HepG2 (cell line): Measurements from ENCODE around the gene SEPTIN5. TPM values are rescaled to one million over a fixed set of nuclear protein-coding genes. Genes with fewer than 3 reads are reported as not detected.

Experiments
- ATAC-seq: fragments of 200-7000 bp; cut with Tn5 transposase; 3 replicates; pipeline ENCODE4 v1.9.1; 2020; ENCODE audit warnings: mild to moderate bottlenecking, moderate library complexity
- BruUV-seq: library from RNA; stranded (reverse); fragments of 400-500 nt; replicated peaks from 2 replicates; lab custom pipeline; 2021; lab: Mats Ljungman, UMichigan
- CTCF ChIA-PET: fragments of 300-600 bp; formaldehyde crosslinking; extraction: SDS; loops from one replicate; lab custom pipeline; 2021; ENCODE audit warnings: low total read pairs, inconsistent platforms, low intra/inter-chr PET ratio; lab: Yijun Ruan, JAX
- POLR2A ChIA-PET: fragments of 350-600 bp; sonication (Branson Sonifier 250); formaldehyde crosslinking; loops from one replicate; lab custom pipeline; 2020; ENCODE audit warnings: antibody characterized with exemption, inconsistent platforms; lab: Yijun Ruan, JAX
- DNase-seq: peaks from one replicate; pipeline ENCODE4 v3.0.0-alpha.2; 2015; ENCODE audit warnings: low spot score
- FAIRE-seq: peaks from 3 replicates; lab custom pipeline; 2011; peaks lifted over from hg19 to GRCh38; lab: Jason Lieb, UNC
- H2AFZ ChIP-seq: one replicate; pipeline ENCODE4 v1.6.1; 2011; ENCODE audit warnings: low read length, inconsistent platforms
- H3K27ac ChIP-seq: fragments of 300-600 bp; 3 replicates; pipeline ENCODE4 v1.8.0; 2011; ENCODE audit warnings: mixed run types, mild to moderate bottlenecking, mixed read lengths, low read length, inconsistent platforms; ENCODE audit not compliant: insufficient read depth; ENCODE audit errors: extremely low read length
- H3K27me3 ChIP-seq, 2 experiments: fragments of 200-600 bp in 1 of 2; 2 replicates in 1 of 2; 3 replicates in 1 of 2; pipeline versions ENCODE4 v1.6.0 to v1.8.0; 2011; ENCODE audit warnings: low read length in 2 of 2, mild to moderate bottlenecking in 2 of 2, moderate library complexity in 2 of 2, inconsistent platforms in 1 of 2; ENCODE audit not compliant: insufficient read depth in 2 of 2, control insufficient read depth in 1 of 2
- H3K36me3 ChIP-seq, 2 experiments: fragments of 200-600 bp in 1 of 2; replicated peaks in 1 of 2; 2 replicates in 1 of 2; 3 replicates in 1 of 2; pipeline versions ENCODE4 v1.5.1 to v1.8.0; 2011; ENCODE audit warnings: low read length in 2 of 2, inconsistent platforms in 1 of 2; ENCODE audit not compliant: insufficient read depth in 2 of 2, control insufficient read depth in 1 of 2
- H3K4me1 ChIP-seq: 2 replicates; pipeline ENCODE4 v1.5.1; 2012; ENCODE audit warnings: low read length, inconsistent platforms; ENCODE audit not compliant: insufficient read depth
- H3K4me2 ChIP-seq: 2 replicates; pipeline ENCODE4 v1.6.0; 2011; ENCODE audit warnings: low read depth, low read length, inconsistent platforms
- H3K4me3 ChIP-seq, 3 experiments: fragments of 200-600 bp in 1 of 3; sonication (generic), shearing (Covaris generic) in 1 of 3; replicated peaks in 1 of 3; 2 replicates each; pipeline ENCODE4 v1.5.1; 2011 to 2016; ENCODE audit warnings: low read length in 3 of 3, inconsistent platforms in 2 of 3, low read depth in 2 of 3, mild to moderate bottlenecking in 2 of 3, control low read depth in 1 of 3, mixed read lengths in 1 of 3; ENCODE audit not compliant: insufficient read depth in 1 of 3
- H3K79me2 ChIP-seq: one replicate; pipeline ENCODE4 v1.6.1; 2011; ENCODE audit warnings: low read length, inconsistent platforms; ENCODE audit not compliant: insufficient read depth
- H3K9ac ChIP-seq: 2 replicates; pipeline ENCODE4 v1.6.0; 2011; ENCODE audit warnings: mild to moderate bottlenecking, low read depth, low read length, inconsistent platforms; ENCODE audit not compliant: insufficient read depth
- H3K9me3 ChIP-seq: 2 replicates; pipeline ENCODE4 v1.5.1; 2012; ENCODE audit warnings: mild to moderate bottlenecking, low read length
- H4K20me1 ChIP-seq: 2 replicates; pipeline ENCODE4 v1.6.0; 2011; ENCODE audit warnings: inconsistent platforms, mild to moderate bottlenecking, low read length, moderate library complexity; ENCODE audit not compliant: insufficient read depth
- CAMTA2 ChIP-seq: sonication (generic); formaldehyde crosslinking; IDR thresholded peaks from 2 replicates; pipeline ENCODE4 v1.4.0; 2020; ENCODE audit warnings: mild to moderate bottlenecking, missing genetic modification reagents, borderline replicate concordance
- GFI1 ChIP-seq: sonication (generic); formaldehyde crosslinking; IDR thresholded peaks from 2 replicates; pipeline ENCODE4 v1.5.0; 2020; ENCODE audit warnings: missing genetic modification reagents, mild to moderate bottlenecking, borderline replicate concordance
- WGBS: methylation state at CpG from one replicate; pipeline ENCODE4 v1.1.6; 2017; ENCODE audit warnings: low lambda C conversion rate; 5-methylcytosine and 5-hydroxymethylcytosine counted together
- in situ Hi-C: cut with HindIII; loops from 2 replicates; pipeline ENCODE4 v1.10.0; 2017; ENCODE audit warnings: low pct_unique_long_range_greater_than_20kb; ENCODE audit not compliant: extremely low pct_ligation_motif_present
- intact Hi-C: fragments of 100-400 bp; cut with micrococcal nuclease; formaldehyde crosslinking; loops from one replicate; pipeline ENCODE4 v1.10.0; 2022; ENCODE audit not compliant: unreplicated experiment
- polyA plus RNA-seq, 8 experiments: library from polyadenylated mRNA; depleted of rRNA in 3 of 8; stranded (reverse) in 7 of 8; unstranded in 1 of 8; fragments of >200 nt; fragmentation: Illumina TruSeq in 4 of 8; extraction: Trizol in 4 of 8; gene quantifications; 2 replicates each; pipeline versions ENCODE4 v1.2.1 to v1.2.3, GENCODE V29; 2011 to 2016; ENCODE audit warnings: low read depth in 4 of 8, missing spikeins in 1 of 8, mixed read lengths in 1 of 8; ENCODE audit not compliant: insufficient read depth in 1 of 8
- total RNA-seq, 5 experiments: library from RNA; depleted of rRNA; stranded (reverse); fragments of >200 nt; fragmentation: Illumina TruSeq; extraction: Trizol; gene quantifications; 2 replicates each; pipeline ENCODE4 v1.2.3, GENCODE V29; 2016; ENCODE audit warnings: low read depth in 1 of 5
- TF ChIP-seq, protein P1 (sequence below): sonication (generic); formaldehyde crosslinking; IDR thresholded peaks from 2 replicates; pipeline ENCODE4 v1.9.0; 2021; ENCODE audit warnings: mild to moderate bottlenecking, missing genetic modification reagents
- TF ChIP-seq, protein P2 (sequence below): sonication (generic); formaldehyde crosslinking; IDR thresholded peaks from 2 replicates; pipeline ENCODE4 v1.4.0; 2020; ENCODE audit warnings: missing genetic modification reagents, borderline replicate concordance

The SEPTIN5 gene
- total and polyA plus RNA-seq, 2 of the 13 experiments (the other 11 are each of a cell fraction or from before 2014, with no cell fraction given) = 0.33 TPM; not detected in 1

DNA sequence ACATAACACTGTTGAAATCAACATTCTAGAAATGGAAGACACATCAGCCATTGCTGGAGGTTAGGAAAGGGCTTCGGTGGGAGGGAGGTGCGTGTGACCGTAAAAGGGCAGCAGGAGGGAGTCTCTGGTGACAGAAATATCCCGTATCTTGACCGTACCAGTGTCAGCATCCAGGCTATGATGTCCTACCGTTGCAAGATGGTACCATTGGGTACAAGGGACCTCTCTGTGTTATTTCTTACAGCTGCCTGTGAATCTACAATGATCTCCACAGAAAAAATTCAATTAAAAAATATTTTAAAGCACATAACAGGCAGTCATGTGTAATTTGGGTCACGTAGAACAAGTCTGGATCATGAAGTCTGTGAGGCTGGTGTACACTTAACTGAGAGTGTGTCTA lies 27.4 kb upstream of the SEPTIN5 start:
- 33% methylated on average over 7 of the region's 7 CpGs for WGBS
- H2AFZ ChIP-seq = no peak overlapping the region
- no peaks in the 10 kb centered on the region for H4K20me1 ChIP-seq
- TF ChIP-seq CAMTA2 (CRISPR knock-in tag) (no peak), GFI1 (no peak)
- TF ChIP-seq, protein P1, sequence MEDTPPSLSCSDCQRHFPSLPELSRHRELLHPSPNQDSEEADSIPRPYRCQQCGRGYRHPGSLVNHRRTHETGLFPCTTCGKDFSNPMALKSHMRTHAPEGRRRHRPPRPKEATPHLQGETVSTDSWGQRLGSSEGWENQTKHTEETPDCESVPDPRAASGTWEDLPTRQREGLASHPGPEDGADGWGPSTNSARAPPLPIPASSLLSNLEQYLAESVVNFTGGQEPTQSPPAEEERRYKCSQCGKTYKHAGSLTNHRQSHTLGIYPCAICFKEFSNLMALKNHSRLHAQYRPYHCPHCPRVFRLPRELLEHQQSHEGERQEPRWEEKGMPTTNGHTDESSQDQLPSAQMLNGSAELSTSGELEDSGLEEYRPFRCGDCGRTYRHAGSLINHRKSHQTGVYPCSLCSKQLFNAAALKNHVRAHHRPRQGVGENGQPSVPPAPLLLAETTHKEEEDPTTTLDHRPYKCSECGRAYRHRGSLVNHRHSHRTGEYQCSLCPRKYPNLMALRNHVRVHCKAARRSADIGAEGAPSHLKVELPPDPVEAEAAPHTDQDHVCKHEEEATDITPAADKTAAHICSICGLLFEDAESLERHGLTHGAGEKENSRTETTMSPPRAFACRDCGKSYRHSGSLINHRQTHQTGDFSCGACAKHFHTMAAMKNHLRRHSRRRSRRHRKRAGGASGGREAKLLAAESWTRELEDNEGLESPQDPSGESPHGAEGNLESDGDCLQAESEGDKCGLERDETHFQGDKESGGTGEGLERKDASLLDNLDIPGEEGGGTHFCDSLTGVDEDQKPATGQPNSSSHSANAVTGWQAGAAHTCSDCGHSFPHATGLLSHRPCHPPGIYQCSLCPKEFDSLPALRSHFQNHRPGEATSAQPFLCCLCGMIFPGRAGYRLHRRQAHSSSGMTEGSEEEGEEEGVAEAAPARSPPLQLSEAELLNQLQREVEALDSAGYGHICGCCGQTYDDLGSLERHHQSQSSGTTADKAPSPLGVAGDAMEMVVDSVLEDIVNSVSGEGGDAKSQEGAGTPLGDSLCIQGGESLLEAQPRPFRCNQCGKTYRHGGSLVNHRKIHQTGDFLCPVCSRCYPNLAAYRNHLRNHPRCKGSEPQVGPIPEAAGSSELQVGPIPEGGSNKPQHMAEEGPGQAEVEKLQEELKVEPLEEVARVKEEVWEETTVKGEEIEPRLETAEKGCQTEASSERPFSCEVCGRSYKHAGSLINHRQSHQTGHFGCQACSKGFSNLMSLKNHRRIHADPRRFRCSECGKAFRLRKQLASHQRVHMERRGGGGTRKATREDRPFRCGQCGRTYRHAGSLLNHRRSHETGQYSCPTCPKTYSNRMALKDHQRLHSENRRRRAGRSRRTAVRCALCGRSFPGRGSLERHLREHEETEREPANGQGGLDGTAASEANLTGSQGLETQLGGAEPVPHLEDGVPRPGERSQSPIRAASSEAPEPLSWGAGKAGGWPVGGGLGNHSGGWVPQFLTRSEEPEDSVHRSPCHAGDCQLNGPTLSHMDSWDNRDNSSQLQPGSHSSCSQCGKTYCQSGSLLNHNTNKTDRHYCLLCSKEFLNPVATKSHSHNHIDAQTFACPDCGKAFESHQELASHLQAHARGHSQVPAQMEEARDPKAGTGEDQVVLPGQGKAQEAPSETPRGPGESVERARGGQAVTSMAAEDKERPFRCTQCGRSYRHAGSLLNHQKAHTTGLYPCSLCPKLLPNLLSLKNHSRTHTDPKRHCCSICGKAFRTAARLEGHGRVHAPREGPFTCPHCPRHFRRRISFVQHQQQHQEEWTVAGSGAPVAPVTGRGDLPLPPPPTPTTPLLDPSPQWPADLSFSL (CRISPR knock-in tag) = no peak
- TF ChIP-seq, protein P2, sequence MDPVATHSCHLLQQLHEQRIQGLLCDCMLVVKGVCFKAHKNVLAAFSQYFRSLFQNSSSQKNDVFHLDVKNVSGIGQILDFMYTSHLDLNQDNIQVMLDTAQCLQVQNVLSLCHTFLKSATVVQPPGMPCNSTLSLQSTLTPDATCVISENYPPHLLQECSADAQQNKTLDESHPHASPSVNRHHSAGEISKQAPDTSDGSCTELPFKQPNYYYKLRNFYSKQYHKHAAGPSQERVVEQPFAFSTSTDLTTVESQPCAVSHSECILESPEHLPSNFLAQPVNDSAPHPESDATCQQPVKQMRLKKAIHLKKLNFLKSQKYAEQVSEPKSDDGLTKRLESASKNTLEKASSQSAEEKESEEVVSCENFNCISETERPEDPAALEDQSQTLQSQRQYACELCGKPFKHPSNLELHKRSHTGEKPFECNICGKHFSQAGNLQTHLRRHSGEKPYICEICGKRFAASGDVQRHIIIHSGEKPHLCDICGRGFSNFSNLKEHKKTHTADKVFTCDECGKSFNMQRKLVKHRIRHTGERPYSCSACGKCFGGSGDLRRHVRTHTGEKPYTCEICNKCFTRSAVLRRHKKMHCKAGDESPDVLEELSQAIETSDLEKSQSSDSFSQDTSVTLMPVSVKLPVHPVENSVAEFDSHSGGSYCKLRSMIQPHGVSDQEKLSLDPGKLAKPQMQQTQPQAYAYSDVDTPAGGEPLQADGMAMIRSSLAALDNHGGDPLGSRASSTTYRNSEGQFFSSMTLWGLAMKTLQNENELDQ (CRISPR knock-in tag) = no peak
- TF ChIP-seq, all 625 proteins: peak for 0
- Histone ChIP-seq H3K36me3 (no peaks in the 10 kb centered on the region), H3K4me1 (no peaks in the 10 kb centered on the region), H3K4me3 (no peak overlapping the region), H3K79me2 (no peaks in the 10 kb centered on the region), H3K27me3 (peaks cover 10 to 48% of the 10 kb centered on the region in 2 experiments), H3K9me3 (no peaks in the 10 kb centered on the region), H3K9ac (no peak overlapping the region), H3K4me2 (no peak overlapping the region), H3K27ac (no peak overlapping the region)
- no peak for DNase-seq
- ChIA-PET CTCF (no interaction called here), POLR2A (no interaction called here)
- FAIRE-seq = no peak
- in situ Hi-C loops (no loop called here), intact Hi-C loops (no loop called here)
- no peak for ATAC-seq
- no TSS peak for BruUV-seq
